Heart left ventricle (tissue), 13 donors: Measurements from ENCODE around the gene MAP3K20.

Experiments used
- CTCF ChIP-seq, 12 donors: fragments of 200-600 bp; sonication (generic) in 4 of 12; IDR thresholded peaks; one replicate each; pipeline versions ENCODE4 v1.5.0 to v1.8.0; 2018 to 2022; ENCODE audit warnings: antibody characterized with exemption in 12 of 12, mild to moderate bottlenecking in 5 of 12
- POLR2A ChIP-seq, 2 donors: fragments of 450-650 bp; IDR thresholded peaks; one replicate each; pipeline ENCODE4 v1.6.1; 2017; ENCODE audit warnings: antibody characterized with exemption in 2 of 2, mild to moderate bottlenecking in 2 of 2, moderate library complexity in 2 of 2
- donor health status: ischemic (EF 13 %, LVEDD 7.1; RV severe dilation, severe dysfunction).
- donor health status: DM: no; HTN: yes; CAD: no.
- donor health status: DM: no; HTN: no; CAD: no.
- donor health status: ischemic (EF 25% LVEDD 6.9; RV normal size, moderate dysfunction).
- donor health status: ischemic (EF 25% LVEDD 5.7; RV mildly dilated, moderate dysfunction).
- donor health status: ischemic (EF 35%, LVEDD 5.7; RV mildly dilated, moderate dysfunction).
- donor health status: nonischemic (EF 11% LVEDD 7.7; RV severe dilation, severe dysfunction).
- donor health status: DM: yes; HTN: yes; CAD: no.
- donor health status: PGD.
- donor health status: ischemic (EF 29% LVEDD 5.4; RV normal size, mild dysfunction).
- donor health status: nonischemic (EF 23%, LVEDD 6.1; RV moderate dilation, normal function).

- TF ChIP-seq POLR2A (IDR thresholded peaks at IDR 0.05) (no peak), CTCF (IDR thresholded peaks at IDR 0.05) (no peak)
These were observed 74.4 kb downstream of the MAP3K20 start for GRCh38 chr2:173150087-173150486.
